DND-41 (cell line): ENCODE data around the gene GPC5.

Experiments
- EZH2 ChIP-seq: IDR thresholded peaks from 3 replicates; pipeline ENCODE4 v1.6.1; 2012; ENCODE audit warnings: borderline replicate concordance, low read depth, mild to moderate bottlenecking, moderate library complexity, low read length, inconsistent platforms; ENCODE audit not compliant: severe bottlenecking
- TF ChIP-seq, protein P1 (sequence below): IDR thresholded peaks from 2 replicates; pipeline ENCODE4 v1.5.1; 2012; ENCODE audit warnings: borderline replicate concordance, low read length, moderate library complexity, mild to moderate bottlenecking; ENCODE audit not compliant: poor library complexity, severe bottlenecking; ENCODE audit errors: extremely low read depth

DNA sequence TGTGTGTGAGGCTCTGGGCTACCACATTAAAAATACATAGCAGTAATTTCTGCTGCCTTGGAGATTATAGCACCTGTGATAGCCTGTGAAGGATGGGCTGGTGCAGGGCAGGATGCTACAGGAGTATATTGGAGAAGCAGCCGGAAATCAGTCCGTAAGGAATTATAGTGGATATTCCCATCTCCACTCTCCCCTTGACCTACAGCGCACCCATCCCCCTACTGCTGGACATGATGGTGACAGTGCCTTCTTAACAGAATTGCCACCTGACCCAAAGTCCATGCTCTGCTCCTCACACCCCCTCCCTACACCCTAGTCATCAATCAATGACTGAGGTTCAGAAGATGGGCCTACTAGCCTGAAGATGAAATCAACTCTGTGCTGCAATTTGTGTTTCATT lies 376.0 kb downstream of the GPC5 start:
- TF ChIP-seq, protein P1, sequence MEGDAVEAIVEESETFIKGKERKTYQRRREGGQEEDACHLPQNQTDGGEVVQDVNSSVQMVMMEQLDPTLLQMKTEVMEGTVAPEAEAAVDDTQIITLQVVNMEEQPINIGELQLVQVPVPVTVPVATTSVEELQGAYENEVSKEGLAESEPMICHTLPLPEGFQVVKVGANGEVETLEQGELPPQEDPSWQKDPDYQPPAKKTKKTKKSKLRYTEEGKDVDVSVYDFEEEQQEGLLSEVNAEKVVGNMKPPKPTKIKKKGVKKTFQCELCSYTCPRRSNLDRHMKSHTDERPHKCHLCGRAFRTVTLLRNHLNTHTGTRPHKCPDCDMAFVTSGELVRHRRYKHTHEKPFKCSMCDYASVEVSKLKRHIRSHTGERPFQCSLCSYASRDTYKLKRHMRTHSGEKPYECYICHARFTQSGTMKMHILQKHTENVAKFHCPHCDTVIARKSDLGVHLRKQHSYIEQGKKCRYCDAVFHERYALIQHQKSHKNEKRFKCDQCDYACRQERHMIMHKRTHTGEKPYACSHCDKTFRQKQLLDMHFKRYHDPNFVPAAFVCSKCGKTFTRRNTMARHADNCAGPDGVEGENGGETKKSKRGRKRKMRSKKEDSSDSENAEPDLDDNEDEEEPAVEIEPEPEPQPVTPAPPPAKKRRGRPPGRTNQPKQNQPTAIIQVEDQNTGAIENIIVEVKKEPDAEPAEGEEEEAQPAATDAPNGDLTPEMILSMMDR = no peak
- no peak for TF ChIP-seq EZH2
